Prostate gland (tissue), 2 donors: Measurements from ENCODE around the gene PTPRM. TPM values are rescaled to one million over a fixed set of nuclear protein-coding genes. Genes with fewer than 3 reads are reported as not detected.

Experiments used
- DNase-seq: peaks from one replicate; pipeline ENCODE4 v3.0.0-alpha.2; 2019; ENCODE audit warnings: low spot score
- H3K27ac ChIP-seq, 2 donors: fragments of 200-600 bp; sonication (generic); 2 replicates each; pipeline ENCODE4 v1.5.1; 2017 to 2019
- H3K27me3 ChIP-seq: fragments of 200-600 bp; sonication (generic); replicated peaks from 2 replicates; pipeline ENCODE4 v1.5.1; 2019; ENCODE audit not compliant: insufficient read depth
- H3K36me3 ChIP-seq, 2 donors: fragments of 200-600 bp; sonication (generic); 1 replicate in 1 of 2; 2 replicates in 1 of 2; pipeline versions ENCODE4 v1.5.1 to v1.8.1; 2017 to 2019
- H3K4me1 ChIP-seq: fragments of 200-600 bp; sonication (generic); replicated peaks from 2 replicates; pipeline ENCODE4 v1.5.1; 2019
- H3K4me3 ChIP-seq, 2 donors: fragments of 200-600 bp; sonication (generic); 2 replicates each; pipeline ENCODE4 v1.5.1; 2017 to 2019
- H3K9me3 ChIP-seq: fragments of 200-600 bp; sonication (generic); 2 replicates; pipeline ENCODE4 v1.5.1; 2017
- POLR2A ChIP-seq: fragments of 450-650 bp; IDR thresholded peaks from one replicate; pipeline ENCODE4 v1.6.1; 2016; ENCODE audit warnings: antibody characterized with exemption, mild to moderate bottlenecking
- POLR2AphosphoS5 ChIP-seq: sonication (generic); formaldehyde crosslinking; IDR thresholded peaks from one replicate; pipeline ENCODE4 v1.6.1; 2017; ENCODE audit warnings: antibody characterized with exemption
- WGBS: methylation state at CpG from one replicate; pipeline ENCODE4 v1.1.5; 2018; 5-methylcytosine and 5-hydroxymethylcytosine counted together
- intact Hi-C: fragments of 100-400 bp; cut with DNase I; formaldehyde crosslinking; loops from one replicate; pipeline ENCODE4 v1.14.2; 2022
- total RNA-seq, 2 donors: library from RNA; depleted of rRNA; stranded (reverse); fragments of >200 nt; gene quantifications; one replicate each; pipeline ENCODE4 v1.1.0, GENCODE V29; 2016
- TF ChIP-seq, protein P1 (sequence below), 4 experiments: fragments of 200-600 bp in 2 of 4; fragments of 450-650 bp in 2 of 4; sonication (generic) in 2 of 4; IDR thresholded peaks; 1 replicate in 3 of 4; 2 replicates in 1 of 4; pipeline ENCODE4 v1.5.1; 2016 to 2019; ENCODE audit warnings: antibody characterized with exemption in 4 of 4, mild to moderate bottlenecking in 2 of 4, moderate library complexity in 2 of 4

Gene PTPRM
- total RNA-seq, 2 donors from 2014 or later: 32.9 to 92.6 TPM

DNA sequence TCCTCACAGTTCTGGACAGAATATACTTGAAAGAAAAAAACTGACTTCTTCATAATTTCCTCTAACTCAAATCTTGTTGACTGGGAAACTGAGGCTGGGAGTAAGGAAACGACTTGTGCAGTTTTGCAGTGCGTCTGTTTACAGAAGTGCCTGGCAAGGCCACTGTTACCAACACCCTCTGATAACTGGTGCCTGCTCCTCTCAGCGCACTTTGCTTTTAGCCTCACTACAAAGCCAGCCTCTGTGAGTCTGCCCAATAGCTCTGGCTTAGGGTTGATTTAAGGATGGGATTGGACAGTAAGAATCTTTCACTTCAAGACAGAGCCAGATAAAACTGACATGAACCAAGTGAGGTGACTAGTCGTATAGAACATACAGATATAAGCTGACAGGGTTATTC, 410.8 kb downstream of the PTPRM start:
- Histone ChIP-seq H3K27ac (no peak overlapping the region), H3K27me3 (no peaks in the 10 kb centered on the region), H3K36me3 (no peaks in the 10 kb centered on the region), H3K4me3 (no peak overlapping the region), H3K9me3 (no peaks in the 10 kb centered on the region), H3K4me1 (no peaks in the 10 kb centered on the region)
- DNase-seq: no peak
- TF ChIP-seq POLR2AphosphoS5 (no peak), POLR2A (no peak)
- TF ChIP-seq, protein P1, sequence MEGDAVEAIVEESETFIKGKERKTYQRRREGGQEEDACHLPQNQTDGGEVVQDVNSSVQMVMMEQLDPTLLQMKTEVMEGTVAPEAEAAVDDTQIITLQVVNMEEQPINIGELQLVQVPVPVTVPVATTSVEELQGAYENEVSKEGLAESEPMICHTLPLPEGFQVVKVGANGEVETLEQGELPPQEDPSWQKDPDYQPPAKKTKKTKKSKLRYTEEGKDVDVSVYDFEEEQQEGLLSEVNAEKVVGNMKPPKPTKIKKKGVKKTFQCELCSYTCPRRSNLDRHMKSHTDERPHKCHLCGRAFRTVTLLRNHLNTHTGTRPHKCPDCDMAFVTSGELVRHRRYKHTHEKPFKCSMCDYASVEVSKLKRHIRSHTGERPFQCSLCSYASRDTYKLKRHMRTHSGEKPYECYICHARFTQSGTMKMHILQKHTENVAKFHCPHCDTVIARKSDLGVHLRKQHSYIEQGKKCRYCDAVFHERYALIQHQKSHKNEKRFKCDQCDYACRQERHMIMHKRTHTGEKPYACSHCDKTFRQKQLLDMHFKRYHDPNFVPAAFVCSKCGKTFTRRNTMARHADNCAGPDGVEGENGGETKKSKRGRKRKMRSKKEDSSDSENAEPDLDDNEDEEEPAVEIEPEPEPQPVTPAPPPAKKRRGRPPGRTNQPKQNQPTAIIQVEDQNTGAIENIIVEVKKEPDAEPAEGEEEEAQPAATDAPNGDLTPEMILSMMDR (IDR thresholded peaks at IDR 0.05): no peak
- WGBS: 84% methylated on average over 4 of the region's 4 CpGs
- intact Hi-C loops: no loop called here

DNA sequence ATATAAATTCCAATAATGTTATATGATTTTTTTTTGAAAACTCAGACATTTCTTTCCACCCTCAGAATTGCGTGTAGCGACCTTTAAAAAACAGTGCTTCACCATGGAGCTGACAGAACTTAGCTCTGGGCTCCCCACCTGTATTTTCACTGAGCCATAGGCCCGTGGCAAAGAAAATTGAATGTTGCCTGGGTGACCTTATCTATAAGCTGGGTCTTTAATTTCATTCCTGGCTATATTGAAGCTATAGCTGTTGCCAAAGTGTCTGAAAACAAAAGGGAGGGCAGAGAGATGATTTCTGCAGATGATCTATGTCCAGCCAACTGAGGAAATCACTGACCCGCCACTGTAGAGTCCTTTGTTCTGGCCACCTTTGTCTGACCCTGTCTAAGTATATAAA, 411.7 kb downstream of the PTPRM start:
- no peaks in the 10 kb centered on the region for H3K27me3 ChIP-seq
- H3K36me3 ChIP-seq: no peaks in the 10 kb centered on the region
- H3K9me3 ChIP-seq: no peaks in the 10 kb centered on the region
- H3K4me3 ChIP-seq: no peak overlapping the region
- WGBS: 85% methylated on average over 4 of the region's 4 CpGs
- TF ChIP-seq POLR2A: no peak
- TF ChIP-seq, protein P1 (IDR thresholded peaks at IDR 0.05): no peak
- TF ChIP-seq POLR2AphosphoS5: no peak
- intact Hi-C loops: no loop called here
- DNase-seq: no peak
- no peak overlapping the region for H3K27ac ChIP-seq
- H3K4me1 ChIP-seq: no peaks in the 10 kb centered on the region

DNA sequence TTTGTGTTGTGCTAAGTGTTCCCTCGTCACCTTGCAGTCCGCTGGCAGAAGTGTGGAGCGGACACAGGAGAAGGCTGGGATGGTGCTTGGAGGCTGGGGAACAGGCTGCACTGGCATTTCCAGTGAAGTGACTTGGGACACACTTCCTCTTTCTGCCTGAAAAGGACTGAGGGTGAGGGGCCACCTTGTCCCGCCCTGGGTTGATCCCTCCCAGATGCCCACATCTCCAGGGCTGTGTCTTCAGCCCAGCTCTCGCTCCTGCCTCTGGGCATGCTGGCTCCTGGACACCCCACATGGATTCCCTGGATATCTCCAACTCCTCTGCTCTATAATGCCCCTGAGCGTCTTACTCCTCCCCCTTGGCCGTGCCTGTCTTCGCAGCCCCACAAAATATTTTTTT, 412.6 kb downstream of the PTPRM start:
- Histone ChIP-seq H3K9me3 (no peaks in the 10 kb centered on the region), H3K27ac (no peak overlapping the region), H3K4me3 (no peak overlapping the region), H3K27me3 (no peaks in the 10 kb centered on the region), H3K36me3 (no peaks in the 10 kb centered on the region), H3K4me1 (no peaks in the 10 kb centered on the region)
- no peak for TF ChIP-seq POLR2AphosphoS5
- TF ChIP-seq, protein P1 (IDR thresholded peaks at IDR 0.05): no peak
- no peak for TF ChIP-seq POLR2A
- no peak for DNase-seq
- 96% methylated on average over 8 of the region's 8 CpGs for whole genome bisulfite sequencing
- intact Hi-C loops: no loop called here

DNA sequence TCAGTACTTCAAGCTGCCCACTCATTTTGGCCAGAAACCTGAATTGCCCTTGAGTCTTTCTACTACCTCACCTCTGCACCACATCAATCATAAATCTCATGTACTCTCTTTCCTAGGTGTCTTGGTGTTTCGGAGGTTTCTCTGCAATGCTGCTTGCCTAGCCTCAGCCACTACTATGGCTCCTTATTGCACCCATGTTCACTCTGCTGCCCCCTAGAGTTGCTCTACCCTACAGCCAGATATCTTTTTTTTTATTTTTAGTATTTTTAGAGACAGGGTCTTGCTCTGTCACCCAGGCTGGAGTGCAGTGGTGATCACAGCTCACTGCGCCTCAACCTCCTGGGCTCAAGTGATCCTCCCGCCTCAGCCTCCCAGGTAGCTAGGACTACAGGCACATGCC, 413.0 kb downstream of the PTPRM start:
- no peaks in the 10 kb centered on the region for H3K9me3 ChIP-seq
- WGBS: 99% methylated on average over 3 of the region's 3 CpGs

GRCh38 chr18:7980656-7981055, 413.5 kb downstream of the PTPRM start:
- Histone ChIP-seq H3K36me3 (no peaks in the 10 kb centered on the region), H3K27ac (no peak overlapping the region), H3K27me3 (no peaks in the 10 kb centered on the region), H3K4me1 (no peaks in the 10 kb centered on the region), H3K9me3 (no peaks in the 10 kb centered on the region), H3K4me3 (no peak overlapping the region)
- TF ChIP-seq POLR2AphosphoS5 (no peak), POLR2A (no peak)
- TF ChIP-seq, protein P1 (IDR thresholded peaks at IDR 0.05): no peak
- intact Hi-C loops: no loop called here
- 87% methylated on average over 4 of the region's 4 CpGs for WGBS
- no peak for DNase-seq

More for the DNA sequence above, 413.0 kb downstream of the PTPRM start:
- intact Hi-C loops: no loop called here
- no peak overlapping the region for H3K4me3 ChIP-seq
- DNase-seq: no peak
- H3K27ac ChIP-seq: no peak overlapping the region
- no peaks in the 10 kb centered on the region for H3K36me3 ChIP-seq
- TF ChIP-seq POLR2AphosphoS5 (no peak), POLR2A (no peak)
- TF ChIP-seq, protein P1 (IDR thresholded peaks at IDR 0.05): no peak
- no peaks in the 10 kb centered on the region for H3K4me1 ChIP-seq
- no peaks in the 10 kb centered on the region for H3K27me3 ChIP-seq
